Measurements from ENCODE around the gene TTLL10.

Gene TTLL10

GRCh38 chr1:1242461-1243265 is 69.0 kb downstream of the TTLL10 start:
- in situ Hi-C loops (cut with MboI; ENCODE audit: low sequenced_read_pairs, unreplicated experiment), result no loop called here
- no peak for DNase-seq (ENCODE audit: low spot score)
- TF ChIP-seq, protein P1, sequence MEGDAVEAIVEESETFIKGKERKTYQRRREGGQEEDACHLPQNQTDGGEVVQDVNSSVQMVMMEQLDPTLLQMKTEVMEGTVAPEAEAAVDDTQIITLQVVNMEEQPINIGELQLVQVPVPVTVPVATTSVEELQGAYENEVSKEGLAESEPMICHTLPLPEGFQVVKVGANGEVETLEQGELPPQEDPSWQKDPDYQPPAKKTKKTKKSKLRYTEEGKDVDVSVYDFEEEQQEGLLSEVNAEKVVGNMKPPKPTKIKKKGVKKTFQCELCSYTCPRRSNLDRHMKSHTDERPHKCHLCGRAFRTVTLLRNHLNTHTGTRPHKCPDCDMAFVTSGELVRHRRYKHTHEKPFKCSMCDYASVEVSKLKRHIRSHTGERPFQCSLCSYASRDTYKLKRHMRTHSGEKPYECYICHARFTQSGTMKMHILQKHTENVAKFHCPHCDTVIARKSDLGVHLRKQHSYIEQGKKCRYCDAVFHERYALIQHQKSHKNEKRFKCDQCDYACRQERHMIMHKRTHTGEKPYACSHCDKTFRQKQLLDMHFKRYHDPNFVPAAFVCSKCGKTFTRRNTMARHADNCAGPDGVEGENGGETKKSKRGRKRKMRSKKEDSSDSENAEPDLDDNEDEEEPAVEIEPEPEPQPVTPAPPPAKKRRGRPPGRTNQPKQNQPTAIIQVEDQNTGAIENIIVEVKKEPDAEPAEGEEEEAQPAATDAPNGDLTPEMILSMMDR (IDR thresholded peaks at IDR 0.05; ENCODE audit: borderline replicate concordance, control extremely low read depth, extremely low read depth, insufficient read depth, missing control alignments), result no peak

DNA sequence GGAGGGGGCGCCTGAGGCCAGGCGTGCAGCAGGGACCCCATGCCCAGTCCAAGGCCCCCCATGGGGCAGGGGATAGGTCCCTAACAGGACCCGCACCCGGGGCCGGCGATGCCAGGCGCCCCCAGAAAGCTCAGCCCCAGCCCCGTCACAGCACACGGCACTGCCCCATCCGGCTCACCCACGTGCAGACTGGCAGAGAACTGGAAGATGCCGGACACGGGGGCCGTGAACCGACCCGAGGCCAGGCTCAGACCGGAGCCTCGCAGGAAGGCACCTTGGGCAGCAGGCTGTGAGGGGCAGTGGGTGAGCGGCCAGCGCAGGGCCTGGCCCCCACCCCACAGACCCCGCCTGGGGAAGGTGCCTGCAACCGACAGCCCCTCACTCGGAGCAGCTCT is 69.6 kb downstream of the TTLL10 start:
- in situ Hi-C loops (cut with MboI; ENCODE audit: low sequenced_read_pairs, unreplicated experiment), result no loop called here
- TF ChIP-seq, protein P1 (IDR thresholded peaks at IDR 0.05; ENCODE audit: borderline replicate concordance, control extremely low read depth, extremely low read depth, insufficient read depth, missing control alignments), result no peak
- DNase-seq (ENCODE audit: low spot score), result no peak

GRCh38 chr1:1243807-1244191 is 70.1 kb downstream of the TTLL10 start:
- no peak for DNase-seq (ENCODE audit: low spot score)
- TF ChIP-seq, protein P1 (IDR thresholded peaks at IDR 0.05; ENCODE audit: borderline replicate concordance, control extremely low read depth, extremely low read depth, insufficient read depth, missing control alignments), result no peak
- in situ Hi-C loops (cut with MboI; ENCODE audit: low sequenced_read_pairs, unreplicated experiment), result no loop called here

DNA sequence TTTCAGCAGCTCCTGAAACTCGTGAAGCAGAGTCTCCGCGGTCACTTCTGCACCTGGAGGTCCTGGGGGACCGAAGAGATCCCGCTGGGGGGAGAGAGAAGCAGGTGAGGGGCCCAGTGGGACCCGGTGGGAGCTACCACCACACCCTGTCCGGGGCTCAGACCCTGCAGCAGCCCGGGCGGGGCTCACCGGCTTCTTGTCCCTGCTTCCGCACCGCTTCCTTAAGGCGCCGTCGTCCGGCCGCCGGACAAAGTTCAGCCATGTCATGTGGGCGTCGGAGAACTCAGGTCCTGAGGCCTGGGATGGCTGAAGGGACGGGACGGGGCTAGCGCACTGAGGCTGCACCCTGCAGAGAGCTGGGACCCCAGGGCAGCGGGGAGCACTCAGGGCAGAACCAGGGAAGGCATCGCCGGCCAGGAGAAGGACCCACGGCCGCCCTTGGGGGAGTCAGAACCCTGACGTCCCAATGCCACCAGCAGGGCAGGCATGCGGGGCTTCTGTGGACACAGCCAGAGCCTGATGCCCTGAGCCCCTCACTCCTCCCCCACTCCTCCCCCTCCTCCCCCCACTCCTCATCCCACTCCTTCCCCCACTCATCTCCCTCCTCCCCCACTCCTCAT is 70.6 kb downstream of the TTLL10 start:
- TF ChIP-seq, protein P1 (IDR thresholded peaks at IDR 0.05; ENCODE audit: borderline replicate concordance, control extremely low read depth, extremely low read depth, insufficient read depth, missing control alignments), result no peak
- DNase-seq (ENCODE audit: low spot score), result no peak
- in situ Hi-C loops (cut with MboI; ENCODE audit: low sequenced_read_pairs, unreplicated experiment), result no loop called here

DNA sequence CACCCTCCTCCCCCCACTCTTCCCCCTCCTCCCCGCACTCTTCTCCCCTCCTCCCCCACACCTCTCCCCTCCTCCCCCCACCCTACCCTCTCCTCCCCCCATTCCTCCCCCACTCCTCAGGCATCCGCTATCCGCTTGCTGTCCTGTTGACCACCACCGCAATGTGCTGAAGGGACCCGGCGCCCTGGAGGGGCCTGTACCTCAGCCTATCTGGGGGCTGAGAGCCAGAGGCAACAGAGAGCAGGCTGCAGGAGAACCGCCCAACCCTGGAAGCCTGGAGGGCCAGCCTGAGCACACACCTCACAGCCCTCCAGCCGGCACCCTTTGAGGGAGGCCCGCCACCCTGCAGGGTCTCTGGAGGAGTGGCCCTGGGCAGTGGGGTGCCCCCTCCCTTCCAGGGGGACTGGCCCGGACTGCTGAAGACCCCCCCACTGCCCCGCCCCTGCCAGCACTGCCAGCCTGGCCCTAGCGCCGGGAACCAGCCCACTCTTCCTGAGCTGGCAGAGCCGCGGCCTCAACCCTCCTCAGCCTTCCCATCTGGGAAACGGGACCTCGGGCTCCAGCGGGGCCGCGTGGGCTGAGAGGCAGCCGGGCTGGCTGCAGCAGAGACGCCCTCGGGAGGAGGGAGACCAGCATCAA is 71.6 kb downstream of the TTLL10 start:
- TF ChIP-seq, protein P1 (IDR thresholded peaks at IDR 0.05; ENCODE audit: borderline replicate concordance, control extremely low read depth, extremely low read depth, insufficient read depth, missing control alignments), result no peak
- DNase-seq (ENCODE audit: low spot score), result no peak
- in situ Hi-C loops (cut with MboI; ENCODE audit: low sequenced_read_pairs, unreplicated experiment), result no loop called here

DNA sequence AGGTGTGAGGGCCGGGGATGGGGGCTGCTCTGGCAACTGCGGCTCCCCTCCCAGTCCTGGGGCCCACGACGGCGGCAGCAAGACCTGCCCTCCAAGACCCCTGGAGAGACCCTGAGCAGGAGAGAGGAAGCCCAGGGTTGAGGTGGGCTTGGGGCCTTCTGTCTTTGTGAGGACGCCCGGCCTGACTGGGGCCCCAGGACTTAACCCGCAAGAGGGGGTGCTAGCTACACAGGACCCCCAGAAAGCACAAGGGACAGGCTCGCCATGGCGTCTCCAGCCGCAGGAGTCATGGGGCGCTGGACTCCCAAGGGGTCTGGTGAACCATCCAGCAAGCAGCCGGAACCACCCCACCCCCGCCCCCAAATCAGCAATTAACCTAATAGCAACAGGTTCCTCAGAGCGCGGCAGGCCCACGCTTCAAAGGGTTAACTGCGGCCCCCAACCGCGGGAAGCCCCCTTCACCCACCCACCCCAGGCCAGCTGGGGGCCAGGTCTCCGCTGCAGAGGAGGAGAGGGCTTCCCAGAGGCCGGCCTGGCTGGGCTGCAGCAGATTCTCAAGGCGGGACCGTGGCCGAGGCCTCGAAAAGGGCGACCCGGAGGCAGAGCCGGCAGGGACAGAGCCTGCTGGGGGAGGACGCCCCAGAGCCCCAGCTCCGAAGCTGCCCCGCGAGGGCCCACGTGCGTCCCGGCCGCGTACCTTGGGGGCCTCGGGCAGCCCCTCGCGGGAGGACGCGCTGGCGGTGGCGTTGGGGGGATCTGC is 72.3 kb downstream of the TTLL10 start:
- DNase-seq (ENCODE audit: low spot score), result no peak
- in situ Hi-C loops (cut with MboI; ENCODE audit: low sequenced_read_pairs, unreplicated experiment), result no loop called here
- TF ChIP-seq, protein P1 (IDR thresholded peaks at IDR 0.05; ENCODE audit: borderline replicate concordance, control extremely low read depth, extremely low read depth, insufficient read depth, missing control alignments), result no peak

All from GM13976 (cell line).